GM19372 (cell line): Measurements from ENCODE around the gene PDZD7.
A peak's percentile ranks its signal among the peaks of the same experiment; 100 is the strongest.

Source experiments
- ATAC-seq: cut with Tn5 transposase; IDR thresholded peaks from one replicate; pipeline ENCODE4 v1.9.1; 2021; ENCODE audit warnings: mild to moderate bottlenecking, low read depth, moderate library complexity; ENCODE audit not compliant: unreplicated experiment

Gene PDZD7

GRCh38 chr10:101062232-101063049 is 31.5 kb upstream of the PDZD7 start:
- no peak for ATAC-seq

- ATAC-seq, result no peak
Observed at GRCh38 chr10:101061624-101062231, 30.8 kb upstream of the PDZD7 start, which contains the start of gene KAZALD1. Gene KAZALD1, plus strand, starts transcription at chr10:101061989. Its CDS starts 604 bp downstream, at chr10:101062593.

- peak; percentile 60 for ATAC-seq
Observed at GRCh38 chr10:101060951-101061623, 30.2 kb upstream of the PDZD7 start.

- peak; percentile 35 for ATAC-seq
Observed at GRCh38 chr10:101060036-101060950, 29.4 kb upstream of the PDZD7 start.

- no peak for ATAC-seq
Observed at GRCh38 chr10:101056365-101057151, 25.6 kb upstream of the PDZD7 start.

- no peak for ATAC-seq
Observed at GRCh38 chr10:101055411-101055810, 24.5 kb upstream of the PDZD7 start.

- ATAC-seq, result no peak
Observed at GRCh38 chr10:101054876-101055275, 23.9 kb upstream of the PDZD7 start.

GRCh38 chr10:101054351-101054750 is 23.4 kb upstream of the PDZD7 start:
- ATAC-seq, result no peak

- ATAC-seq, result no peak
Observed at GRCh38 chr10:101053516-101053915, 22.6 kb upstream of the PDZD7 start.

GRCh38 chr10:101052285-101052684 is 21.4 kb upstream of the PDZD7 start:
- no peak for ATAC-seq

- ATAC-seq, result peak; percentile 54
Observed at GRCh38 chr10:101050208-101051069, 19.5 kb upstream of the PDZD7 start.

GRCh38 chr10:101047961-101048892 is 17.3 kb upstream of the PDZD7 start:
- ATAC-seq, result no peak

- ATAC-seq, result no peak
Observed at GRCh38 chr10:101047268-101047667, 16.3 kb upstream of the PDZD7 start.

- no peak for ATAC-seq
Observed at GRCh38 chr10:101046332-101047238, 15.7 kb upstream of the PDZD7 start.

GRCh38 chr10:101044117-101044516 is 13.2 kb upstream of the PDZD7 start:
- no peak for ATAC-seq

- no peak for ATAC-seq
Observed at GRCh38 chr10:101043363-101043707, 12.4 kb upstream of the PDZD7 start.
